ENCODE measurements around the gene MUC2.
"Not testable (repeated sequence)": the region's sequence is repeated elsewhere in the genome, so short reads cannot be mapped to it uniquely, and the experiment has no call there.

DNA sequence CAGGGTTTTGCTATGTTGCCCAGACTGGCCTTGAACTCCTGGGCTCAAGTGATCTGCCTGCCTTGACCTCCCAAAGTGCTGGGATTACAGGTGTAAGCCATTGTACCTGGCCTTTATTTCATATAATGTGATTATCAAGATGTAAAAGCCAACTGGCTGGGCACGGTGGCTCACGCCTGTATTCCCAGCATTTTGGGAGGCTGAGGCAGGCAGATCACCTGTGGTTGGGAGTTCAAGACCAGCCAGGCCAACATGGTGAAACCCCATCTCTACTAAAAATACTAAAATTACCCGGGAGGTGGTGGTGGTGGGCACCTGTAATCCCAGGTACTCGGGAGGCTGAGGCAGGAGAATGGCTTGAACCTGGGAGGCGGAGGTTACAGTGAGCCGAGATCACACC lies 40.6 kb downstream of the MUC2 start:
- TF ChIP-seq, protein P1, sequence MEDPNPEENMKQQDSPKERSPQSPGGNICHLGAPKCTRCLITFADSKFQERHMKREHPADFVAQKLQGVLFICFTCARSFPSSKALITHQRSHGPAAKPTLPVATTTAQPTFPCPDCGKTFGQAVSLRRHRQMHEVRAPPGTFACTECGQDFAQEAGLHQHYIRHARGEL (CRISPR knock-in tag; IDR thresholded peaks at IDR 0.05): not testable (repeated sequence)
- not testable (repeated sequence) for TF ChIP-seq SPEN (CRISPR knock-in tag; IDR thresholded peaks at IDR 0.05; ENCODE audit: low read depth); ZNF317 (CRISPR knock-in tag; IDR thresholded peaks at IDR 0.05)

Data from HepG2 (cell line).